HG03103 (cell line): ENCODE data around the gene F2RL1.
"Not testable (repeated sequence)": the region's sequence is repeated elsewhere in the genome, so short reads cannot be mapped to it uniquely, and the experiment has no call there.

Source experiments
- ATAC-seq: cut with Tn5 transposase; IDR thresholded peaks from one replicate; pipeline ENCODE4 v1.9.1; 2021; ENCODE audit warnings: low read depth; ENCODE audit not compliant: unreplicated experiment

F2RL1 gene, protein sequence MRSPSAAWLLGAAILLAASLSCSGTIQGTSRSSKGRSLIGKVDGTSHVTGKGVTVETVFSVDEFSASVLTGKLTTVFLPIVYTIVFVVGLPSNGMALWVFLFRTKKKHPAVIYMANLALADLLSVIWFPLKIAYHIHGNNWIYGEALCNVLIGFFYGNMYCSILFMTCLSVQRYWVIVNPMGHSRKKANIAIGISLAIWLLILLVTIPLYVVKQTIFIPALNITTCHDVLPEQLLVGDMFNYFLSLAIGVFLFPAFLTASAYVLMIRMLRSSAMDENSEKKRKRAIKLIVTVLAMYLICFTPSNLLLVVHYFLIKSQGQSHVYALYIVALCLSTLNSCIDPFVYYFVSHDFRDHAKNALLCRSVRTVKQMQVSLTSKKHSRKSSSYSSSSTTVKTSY

DNA sequence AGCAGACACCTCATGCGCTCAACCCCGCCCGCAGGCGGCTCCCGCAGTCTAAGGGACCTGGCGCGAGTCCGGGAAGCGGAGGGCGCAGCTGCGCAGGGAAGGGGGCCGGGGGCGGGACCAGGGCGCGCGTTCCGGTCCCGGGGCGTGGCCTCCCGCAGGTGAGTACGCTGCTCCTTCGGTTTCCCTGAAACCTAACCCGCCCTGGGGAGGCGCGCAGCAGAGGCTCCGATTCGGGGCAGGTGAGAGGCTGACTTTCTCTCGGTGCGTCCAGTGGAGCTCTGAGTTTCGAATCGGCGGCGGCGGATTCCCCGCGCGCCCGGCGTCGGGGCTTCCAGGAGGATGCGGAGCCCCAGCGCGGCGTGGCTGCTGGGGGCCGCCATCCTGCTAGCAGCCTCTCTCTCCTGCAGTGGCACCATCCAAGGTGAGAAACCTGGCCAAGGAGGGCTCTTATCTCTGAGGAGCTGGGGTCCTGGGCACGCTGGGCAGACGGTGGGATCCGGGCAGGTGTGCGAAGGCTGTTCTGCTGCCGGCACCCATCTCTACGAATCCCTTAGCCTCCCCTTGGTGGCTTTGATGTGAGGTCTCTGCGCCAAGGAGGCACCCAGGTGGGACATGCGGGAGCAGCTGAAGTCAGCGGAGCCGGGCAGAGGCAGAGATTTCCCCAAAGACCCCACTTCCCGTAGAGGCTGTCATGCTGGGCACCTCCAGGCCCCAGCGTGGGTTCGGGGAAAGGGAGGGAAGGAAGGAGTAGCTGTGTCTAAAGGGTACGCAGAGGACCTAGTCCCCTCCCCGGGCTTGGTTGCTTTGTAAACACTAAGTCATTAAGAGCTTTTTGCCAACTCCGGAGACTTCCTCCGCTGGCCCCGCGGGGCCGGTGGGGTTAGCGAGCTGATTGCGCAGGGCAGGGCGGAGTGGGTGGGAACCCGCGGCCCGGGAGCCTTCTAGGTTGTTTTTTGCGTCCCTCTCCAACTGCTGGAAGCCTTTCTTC is at the start of gene F2RL1:
Gene F2RL1, plus strand, starts transcription at position 187 of the 988 bp plus-strand sequence. Its CDS starts 153 bp downstream, at position 340.
- ATAC-seq = no peak

DNA sequence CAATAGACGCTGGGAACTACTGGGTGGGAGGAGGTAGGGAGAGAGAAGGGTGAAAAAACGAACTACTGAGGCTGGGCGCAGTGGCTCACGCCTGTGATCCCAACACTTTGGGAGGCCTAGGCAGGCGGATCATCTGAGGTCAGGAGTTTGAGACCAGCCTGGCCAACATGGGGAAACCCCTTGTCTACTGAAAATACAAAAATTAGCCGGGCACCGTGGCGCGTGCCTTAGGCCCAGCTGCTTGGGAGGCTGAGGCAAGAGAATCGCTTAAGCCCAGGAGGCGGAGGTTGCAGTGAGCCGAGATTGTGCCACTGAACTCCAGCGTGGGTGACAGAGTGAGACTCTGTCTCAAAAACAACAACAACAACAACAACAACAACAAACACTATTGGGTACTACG is 47.8 kb upstream of the F2RL1 start:
- not testable (repeated sequence) for ATAC-seq

DNA sequence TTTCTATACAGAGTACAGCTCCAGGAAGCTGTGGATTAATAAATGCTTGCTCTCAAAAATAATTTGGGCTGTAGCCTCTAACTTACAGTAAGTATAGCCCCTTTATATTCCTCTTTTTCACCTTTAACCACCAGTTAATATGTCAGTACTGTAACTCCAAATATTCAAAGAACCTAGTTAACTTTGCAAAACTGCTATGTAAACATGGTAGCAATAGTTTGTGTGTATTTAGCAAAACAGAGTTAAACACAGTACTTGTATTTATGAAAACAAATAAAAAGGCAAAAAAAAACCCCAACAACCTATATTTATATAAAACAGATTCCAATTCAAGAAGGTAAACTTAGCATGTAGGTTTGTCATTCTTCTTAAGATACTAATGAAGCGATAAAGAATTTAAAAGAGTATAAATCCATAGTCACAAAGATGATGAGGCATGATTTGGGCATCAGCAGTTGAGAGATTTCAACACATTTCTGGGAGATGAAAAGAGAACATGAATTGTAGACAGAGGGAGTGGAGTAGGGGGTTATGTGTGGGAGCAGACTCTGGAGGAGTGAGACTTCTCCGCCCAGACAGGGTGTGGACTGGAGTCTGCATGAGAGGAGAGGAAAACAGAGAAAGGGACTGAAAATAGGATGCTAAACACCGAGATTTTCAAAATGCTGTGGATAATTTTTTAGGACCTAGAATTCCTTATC is 47.0 kb upstream of the F2RL1 start:
- ATAC-seq = no peak

DNA sequence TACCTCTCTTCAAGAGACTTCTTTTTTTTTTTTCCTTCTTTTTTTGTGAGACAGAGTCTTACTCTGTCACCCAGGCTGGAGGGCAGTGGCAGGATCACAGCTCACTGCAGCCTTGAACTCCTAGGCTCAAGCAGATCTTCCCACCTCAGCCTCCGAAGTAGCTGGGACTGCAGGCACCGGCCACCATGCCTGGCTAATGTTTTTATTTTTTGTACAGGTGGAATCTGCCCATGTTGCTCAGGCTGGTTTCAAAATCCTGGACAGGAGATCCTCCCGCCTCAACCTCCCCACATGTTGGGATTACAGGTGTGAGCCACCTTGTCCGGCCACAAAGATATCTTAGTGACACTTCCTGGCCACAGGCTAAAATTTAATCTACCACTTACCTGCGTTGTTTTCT is 42.9 kb upstream of the F2RL1 start:
- no peak for ATAC-seq

DNA sequence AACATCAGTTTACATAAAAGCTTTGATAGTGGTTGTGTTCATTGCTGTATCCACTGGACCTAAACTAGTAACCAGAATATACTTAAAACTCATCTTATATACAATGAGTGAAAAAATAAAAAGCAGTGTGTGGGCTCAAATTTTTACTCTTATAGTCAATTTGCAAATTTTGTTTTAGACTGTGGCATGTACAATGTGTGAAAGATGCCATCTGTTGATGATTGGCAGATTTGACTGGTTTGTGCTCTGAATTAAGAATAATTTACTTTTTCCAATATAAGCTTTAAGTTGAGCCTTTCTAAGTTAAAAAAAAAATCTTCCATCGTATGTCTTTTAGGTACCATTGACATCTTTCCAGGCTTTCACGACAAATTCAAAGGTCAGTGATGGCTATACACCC is 42.4 kb upstream of the F2RL1 start:
- ATAC-seq = no peak

DNA sequence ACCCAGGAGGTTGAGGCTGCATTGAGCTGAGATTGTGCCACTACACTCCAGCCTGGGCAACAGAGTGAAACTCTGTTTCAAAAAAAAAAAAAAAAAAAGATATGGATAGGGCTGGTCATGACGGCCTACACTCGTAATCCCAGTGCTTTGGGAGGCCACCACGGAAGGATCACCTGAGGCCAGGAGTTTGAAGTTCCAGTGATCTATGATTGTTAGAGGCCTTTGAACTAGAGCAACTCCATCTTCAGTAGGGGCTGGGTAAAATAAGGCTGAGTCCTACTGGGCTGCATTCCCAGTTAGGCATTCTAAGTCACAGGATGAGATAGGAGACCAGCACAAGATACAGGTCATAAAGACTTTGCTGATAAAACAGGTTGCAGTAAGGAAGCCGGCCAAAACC is 38.2 kb upstream of the F2RL1 start:
- not testable (repeated sequence) for ATAC-seq

DNA sequence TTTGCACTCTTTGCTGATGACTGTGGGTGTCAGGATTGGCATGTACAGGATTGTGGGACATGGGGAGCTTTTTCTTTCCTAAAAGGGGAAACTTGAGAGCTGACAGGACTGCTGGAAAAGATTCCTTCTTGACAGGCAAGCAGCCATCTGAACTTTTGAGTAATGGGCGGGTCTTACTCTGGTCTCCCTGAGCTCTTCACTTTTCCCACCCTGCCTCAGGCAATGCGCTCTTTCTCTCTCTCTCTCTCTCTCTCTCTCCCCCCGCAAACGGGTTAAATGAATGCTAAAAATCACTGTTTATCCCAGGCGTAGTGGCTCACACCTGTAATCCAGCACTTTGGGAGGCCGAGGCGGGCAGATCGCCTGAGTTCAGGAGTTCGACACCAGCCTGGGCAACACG is 37.1 kb upstream of the F2RL1 start:
- ATAC-seq = no peak

DNA sequence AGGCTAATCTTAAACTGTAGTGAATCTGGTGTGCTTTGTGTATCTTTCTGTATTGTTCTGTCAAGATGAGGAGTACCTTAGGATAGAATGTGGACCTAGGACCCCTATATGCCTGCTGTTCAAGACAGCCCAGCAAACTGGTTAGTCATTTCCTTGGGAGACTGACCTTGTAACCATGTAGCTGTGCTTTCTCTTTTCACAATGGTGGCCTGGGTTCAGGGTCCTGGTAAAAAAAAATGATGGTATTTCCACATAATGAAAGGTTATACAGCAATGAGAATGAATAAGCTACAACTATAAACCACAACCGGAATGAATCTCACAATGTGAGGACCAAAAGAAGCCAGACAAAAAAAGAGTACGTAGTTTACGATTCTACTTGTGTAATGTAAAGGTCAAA is 36.4 kb upstream of the F2RL1 start:
- ATAC-seq = no peak

DNA sequence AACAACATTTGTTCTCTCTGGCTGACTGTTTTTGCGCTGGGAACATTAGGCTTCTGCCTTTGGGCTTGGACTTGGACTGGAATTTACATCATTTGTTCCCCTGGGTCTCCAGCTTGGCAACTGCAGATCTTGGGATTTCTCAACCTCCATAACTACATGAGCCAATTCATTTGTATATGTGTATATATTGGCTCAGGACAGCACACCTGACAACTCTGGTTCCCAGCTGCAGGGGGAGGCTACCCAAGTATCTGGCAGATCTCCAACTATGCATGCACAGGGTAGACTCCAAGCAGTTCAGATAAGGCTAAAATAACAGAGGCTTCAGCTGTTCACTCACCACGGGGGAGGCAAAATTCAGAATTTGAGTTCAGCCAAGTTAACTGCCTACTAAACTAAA is 31.6 kb upstream of the F2RL1 start:
- no peak for ATAC-seq

DNA sequence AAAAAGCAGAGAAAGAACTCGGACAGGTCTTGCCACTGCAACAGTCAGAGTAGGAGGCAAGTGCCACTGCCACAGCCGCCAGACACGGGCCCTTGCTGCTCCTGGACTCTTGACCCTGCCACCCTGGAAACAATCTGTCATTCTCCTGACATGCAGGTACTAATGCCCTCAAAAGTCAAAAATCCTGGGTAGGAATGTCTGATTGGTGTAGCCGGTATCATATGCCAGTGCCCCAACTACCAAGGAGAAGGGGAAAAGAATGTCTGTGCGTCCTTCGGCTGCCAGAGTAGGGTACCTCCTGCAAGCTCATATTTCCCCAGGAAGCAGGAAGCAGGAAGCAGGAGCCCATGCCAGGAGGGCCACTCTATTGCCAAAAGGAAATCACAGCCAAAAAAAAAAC is 30.5 kb upstream of the F2RL1 start:
- no peak for ATAC-seq

DNA sequence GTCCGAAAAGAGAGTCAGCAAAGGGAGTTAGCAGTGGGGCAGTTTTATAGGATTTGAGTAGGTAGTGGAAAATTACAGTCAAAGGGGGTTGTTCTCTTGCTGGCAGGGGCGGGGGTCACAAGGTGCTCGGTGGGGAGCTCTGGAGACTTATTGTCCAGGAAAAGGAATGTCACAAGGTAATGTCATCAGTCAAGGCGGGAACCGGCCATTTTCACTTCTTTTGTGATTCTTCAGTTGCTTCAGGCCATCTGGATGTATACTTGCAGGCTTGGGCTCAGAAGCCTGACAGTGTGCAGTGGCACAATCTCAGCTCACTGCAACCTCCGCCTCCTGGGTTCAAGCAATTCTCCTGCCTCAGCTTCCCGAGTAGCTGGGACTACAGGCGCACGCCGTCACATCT is 29.6 kb upstream of the F2RL1 start:
- ATAC-seq = not testable (repeated sequence)

DNA sequence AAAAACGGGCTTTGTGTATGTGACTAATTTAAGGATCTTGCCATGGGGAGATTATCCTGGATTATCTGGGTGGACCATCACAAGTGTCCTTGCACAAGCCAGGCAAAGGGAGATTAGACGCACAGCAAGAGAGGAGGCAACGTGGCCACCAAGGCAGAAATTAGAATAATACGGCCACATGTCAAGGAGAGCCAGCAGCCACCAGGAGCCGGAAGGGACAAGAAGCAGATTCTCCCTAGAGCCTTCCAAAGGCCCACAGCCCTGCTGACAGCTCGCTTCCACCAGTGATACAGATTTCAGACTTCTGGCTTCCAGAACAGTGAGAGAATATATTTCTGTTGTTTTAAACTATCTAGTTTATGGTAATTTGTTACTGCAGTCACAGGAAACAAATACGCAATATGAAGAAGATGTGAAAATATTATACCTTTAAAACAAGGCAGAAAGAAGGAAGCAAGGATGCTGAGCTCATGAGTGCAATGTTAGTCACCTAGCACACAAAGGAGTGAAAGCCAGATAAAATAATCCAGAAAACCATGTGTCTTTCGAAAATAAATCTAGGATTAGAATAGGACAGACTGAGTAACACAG is 28.7 kb upstream of the F2RL1 start:
- ATAC-seq = no peak

DNA sequence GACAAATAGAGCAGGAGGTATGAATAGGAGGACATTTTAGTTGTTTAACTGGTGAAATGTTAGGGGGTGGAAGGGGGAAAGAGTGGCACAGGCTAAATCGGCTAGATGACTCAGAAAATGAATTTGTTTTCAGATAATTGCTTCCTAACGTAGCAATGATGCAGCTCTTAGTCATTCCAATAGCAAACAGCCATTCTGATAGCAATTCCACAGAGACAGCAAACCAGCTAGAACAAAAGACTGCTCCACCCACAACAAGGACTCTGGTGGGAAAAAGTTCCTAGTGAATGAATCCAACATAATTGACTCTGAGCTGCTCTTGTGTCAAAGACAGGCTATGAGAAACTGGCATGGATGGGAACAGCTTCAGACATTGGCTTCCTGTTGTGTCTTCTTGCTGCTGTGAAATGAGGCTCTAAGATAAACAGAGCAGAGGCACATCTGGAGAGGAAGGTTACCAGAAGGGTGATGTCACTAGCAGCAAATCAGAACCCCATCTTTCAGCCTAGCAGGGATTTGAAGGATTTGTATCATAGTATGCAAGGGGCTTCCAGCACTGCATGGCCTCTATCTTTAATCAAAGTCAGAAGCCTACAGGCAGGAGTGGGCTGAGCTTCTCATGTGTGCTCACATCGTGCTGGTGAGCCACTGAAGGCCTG is 28.1 kb upstream of the F2RL1 start:
- no peak for ATAC-seq

DNA sequence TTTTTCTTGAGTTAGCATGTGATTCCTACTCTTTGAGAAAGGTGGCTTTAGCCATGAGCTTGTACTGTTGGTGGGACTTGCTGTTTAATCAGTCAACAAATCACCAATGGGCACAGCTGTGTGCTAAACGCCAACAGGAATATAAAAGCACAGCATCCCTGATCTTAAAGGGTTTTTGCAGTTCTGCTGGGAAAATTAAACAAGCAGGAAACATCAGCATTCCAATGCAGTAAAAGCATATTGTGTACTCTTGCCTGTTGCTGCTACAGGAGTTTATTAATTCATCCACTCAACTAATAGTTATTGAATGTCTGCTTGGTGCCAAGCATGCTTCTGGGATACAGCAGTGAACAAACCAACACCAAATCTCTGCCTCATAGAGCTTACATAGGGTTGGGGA is 27.4 kb upstream of the F2RL1 start:
- no peak for ATAC-seq

DNA sequence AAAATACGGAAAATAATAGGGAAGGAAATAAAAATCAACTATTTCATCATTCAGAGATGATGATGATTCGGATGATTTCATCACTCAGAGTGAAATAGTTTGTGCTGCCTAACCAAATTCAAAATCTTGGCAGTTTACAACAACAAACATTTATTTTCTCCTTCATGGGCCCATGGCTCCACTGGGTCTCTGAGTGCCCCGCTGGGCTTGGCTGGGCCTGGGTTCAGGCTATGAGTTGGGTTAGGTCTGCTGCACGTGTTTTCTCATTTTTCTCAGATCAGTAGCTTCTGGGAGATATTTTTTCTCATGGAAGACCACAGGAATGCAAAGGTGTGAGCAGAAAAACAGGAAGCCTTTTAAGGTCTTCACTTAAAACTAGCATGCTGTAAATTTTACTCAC is 24.0 kb upstream of the F2RL1 start:
- ATAC-seq = no peak

DNA sequence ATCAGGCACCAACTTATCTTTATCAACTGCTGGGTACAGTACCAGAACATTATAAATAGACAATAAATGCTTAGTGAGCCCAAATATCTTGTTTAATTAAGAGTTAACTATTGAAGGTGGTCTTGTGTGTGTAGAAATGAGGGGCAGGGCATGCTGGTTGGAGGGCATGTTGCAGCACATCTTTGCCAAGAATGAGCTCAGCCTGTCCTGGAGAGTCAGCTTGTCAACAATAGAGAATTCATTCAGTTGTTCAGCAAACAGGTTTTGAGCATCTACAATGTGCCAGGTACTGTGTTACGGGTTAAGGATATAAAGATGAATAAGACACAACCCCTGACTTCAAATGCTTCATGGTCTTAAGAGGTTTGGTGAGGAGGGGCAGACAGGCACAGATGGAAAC is 19.2 kb upstream of the F2RL1 start:
- no peak for ATAC-seq

DNA sequence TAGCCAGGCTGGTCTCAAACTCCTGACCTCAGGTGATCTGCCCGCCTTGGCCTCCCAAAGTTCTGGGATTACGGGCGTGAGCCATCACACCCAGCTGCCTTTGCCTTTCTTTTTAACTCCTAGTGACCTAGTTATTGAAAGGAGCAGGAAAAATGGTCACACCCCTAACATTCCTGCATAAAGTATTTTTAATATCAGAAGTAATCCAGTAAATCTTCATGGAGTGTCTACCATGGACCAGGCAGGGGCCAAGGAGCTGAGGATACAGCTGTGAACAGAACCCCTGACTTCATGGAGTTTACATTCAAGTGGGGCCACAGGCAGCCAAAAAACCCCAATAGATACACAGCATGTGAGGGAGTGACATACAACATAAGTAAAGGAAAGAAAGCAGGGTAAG is 18.3 kb upstream of the F2RL1 start:
- no peak for ATAC-seq

DNA sequence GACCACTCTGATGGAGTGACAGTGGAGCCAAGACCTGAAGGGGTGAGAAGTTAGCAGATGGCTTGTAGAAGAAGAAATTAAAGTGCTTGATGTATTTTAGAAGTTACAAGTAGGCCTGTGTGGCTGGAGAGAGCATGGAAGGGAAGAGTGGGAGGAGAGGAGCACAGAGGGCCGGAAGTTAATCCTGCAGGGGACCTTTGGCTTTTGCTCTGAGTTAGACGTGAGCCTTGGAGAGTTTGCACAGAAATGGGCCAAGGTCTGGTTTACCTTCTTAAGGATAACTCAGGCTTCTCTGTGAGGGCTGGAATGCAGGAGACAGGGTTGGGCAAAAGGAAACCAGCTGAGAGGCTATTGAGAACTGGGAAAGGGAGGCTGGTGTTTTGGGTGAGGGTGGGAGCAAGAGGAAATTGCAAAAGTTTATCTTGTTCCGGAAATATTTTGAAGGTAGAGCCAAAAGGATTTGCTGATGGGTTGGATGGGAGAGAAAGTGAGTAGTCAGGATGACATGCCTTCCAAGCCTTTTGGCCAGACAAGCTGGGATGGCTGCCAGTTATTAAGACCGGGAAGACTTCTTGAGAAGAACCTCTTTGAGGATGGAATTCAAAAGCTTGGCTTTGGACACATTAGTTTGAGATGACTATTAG is 17.5 kb upstream of the F2RL1 start:
- ATAC-seq = no peak

DNA sequence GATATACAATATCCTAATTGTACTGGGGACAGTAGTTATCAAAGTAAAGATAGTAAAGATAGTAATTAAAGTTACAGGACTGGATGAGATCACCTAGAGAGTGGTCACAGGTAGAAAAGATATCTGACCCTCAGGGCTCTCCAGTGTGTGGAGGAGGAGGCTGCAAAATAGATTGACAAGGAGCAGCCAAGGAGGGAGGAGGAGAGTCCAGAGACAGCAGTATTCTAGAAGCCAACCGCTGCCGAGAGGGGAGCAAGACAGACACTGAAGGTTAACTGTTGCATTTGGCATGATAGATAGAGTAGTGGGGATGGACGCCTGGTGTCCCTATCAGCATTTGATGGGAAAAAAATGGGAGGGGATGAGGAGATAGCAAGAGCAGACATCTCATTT is 17.0 kb upstream of the F2RL1 start:
- no peak for ATAC-seq

DNA sequence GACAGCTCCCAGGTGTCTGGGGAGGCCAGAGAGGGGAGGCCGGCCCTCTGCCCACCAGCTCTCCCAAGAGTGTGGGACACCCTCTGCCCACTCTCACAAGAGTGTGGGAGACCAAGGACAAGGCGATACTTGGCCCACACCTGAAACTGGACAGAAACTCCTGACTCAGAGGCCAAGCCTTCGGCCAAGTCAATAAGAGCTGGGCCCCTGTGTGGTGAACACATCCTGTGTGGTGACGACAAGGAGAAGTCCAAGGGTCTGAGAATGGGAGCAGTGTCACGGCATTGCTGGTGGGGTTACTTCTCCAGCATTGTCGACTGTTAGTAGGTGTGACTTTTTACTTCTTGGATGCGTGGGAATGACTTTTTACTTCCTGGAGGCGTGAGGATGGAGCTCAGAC is 14.6 kb upstream of the F2RL1 start:
- no peak for ATAC-seq
